ENCODE measurements around the gene NUTM1. TPM values are rescaled to one million over a fixed set of nuclear protein-coding genes. Genes with fewer than 3 reads are reported as not detected.

The NUTM1 gene
- total RNA-seq, 1 donor from 2014 or later = not detected

DNA sequence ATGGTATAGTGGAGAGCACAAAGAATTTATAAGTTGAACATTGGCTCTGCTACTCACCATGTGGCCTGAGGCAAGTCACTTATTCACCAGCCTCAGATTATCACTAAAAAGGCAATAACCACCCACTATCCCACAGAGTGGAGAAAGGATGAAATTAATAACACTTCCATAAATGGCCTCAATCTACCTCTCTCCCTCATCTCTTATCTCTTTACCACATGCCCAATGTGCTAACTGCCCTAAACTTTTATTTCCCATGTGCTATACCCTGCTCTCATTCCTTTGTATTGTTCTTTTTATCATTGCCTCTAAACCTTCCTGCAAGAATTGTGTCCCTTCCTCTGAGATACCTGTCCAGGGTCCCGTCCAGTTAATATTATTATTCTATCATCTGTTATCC lies 31.6 kb upstream of the NUTM1 start:
- DNase-seq (ENCODE audit: low spot score in 2 of 2) = no peak
- H3K27me3 ChIP-seq = no peaks in the 10 kb centered on the region
- H3K4me1 ChIP-seq = peaks cover 0 to 11% of the 10 kb centered on the region in 2 donors
- intact Hi-C loops (cut with DNase I) = no loop called here
- peaks cover 0 to 3% of the 10 kb centered on the region in 2 donors for H3K36me3 ChIP-seq
- H3K4me3 ChIP-seq = no peak overlapping the region
- TF ChIP-seq, protein P1, sequence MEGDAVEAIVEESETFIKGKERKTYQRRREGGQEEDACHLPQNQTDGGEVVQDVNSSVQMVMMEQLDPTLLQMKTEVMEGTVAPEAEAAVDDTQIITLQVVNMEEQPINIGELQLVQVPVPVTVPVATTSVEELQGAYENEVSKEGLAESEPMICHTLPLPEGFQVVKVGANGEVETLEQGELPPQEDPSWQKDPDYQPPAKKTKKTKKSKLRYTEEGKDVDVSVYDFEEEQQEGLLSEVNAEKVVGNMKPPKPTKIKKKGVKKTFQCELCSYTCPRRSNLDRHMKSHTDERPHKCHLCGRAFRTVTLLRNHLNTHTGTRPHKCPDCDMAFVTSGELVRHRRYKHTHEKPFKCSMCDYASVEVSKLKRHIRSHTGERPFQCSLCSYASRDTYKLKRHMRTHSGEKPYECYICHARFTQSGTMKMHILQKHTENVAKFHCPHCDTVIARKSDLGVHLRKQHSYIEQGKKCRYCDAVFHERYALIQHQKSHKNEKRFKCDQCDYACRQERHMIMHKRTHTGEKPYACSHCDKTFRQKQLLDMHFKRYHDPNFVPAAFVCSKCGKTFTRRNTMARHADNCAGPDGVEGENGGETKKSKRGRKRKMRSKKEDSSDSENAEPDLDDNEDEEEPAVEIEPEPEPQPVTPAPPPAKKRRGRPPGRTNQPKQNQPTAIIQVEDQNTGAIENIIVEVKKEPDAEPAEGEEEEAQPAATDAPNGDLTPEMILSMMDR (IDR thresholded peaks at IDR 0.05) = no peak
- no peak overlapping the region for H3K27ac ChIP-seq
- no peaks in the 10 kb centered on the region for H3K9me3 ChIP-seq

DNA sequence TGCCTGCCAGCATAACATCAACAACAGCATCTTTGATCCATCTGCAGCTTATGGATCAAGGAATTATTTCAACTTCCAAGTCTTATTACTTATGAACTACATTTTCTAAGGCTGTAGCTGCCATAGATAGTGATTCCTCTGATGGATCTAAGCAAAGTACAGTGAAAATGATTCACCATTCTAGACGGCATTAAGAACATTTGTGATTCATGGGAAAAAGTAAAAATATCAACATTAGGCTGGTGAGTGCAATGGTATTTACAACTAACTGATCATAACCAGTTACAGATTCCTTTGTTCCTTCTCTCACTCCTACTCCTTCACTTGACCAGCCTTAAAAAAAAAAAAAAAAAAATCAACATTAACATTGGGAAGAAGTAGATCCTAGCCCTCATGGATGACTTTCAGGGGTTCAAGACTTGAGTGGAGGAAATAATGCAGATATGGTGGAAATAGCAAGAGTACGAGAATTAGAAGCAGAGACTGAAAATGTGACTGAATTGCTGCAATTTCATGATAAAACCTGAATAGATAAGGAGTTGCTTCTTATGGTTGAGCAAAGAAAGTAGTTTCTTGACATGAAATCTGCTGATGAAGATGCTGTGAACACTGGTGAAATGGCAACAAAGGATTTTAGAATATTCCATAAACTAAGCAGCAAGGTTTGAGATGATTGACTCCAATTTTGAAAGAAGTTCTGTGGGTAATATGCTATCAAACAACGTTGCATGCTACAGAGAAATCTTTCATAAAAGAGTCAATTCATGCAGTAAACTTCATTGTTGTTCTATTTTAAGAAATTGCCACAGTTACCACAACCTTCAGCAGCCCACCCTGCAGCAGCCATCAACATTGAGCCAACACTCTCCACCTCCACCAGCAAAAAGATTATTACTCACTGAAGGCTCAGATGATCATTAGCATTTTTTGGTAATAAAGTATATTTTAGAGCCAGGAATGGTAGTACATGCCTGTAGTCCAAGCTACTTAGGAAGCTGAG lies 28.3 kb upstream of the NUTM1 start:
- H3K4me1 ChIP-seq = peaks cover 0 to 13% of the 10 kb centered on the region in 2 donors
- no peaks in the 10 kb centered on the region for H3K9me3 ChIP-seq
- TF ChIP-seq, protein P1 (IDR thresholded peaks at IDR 0.05) = no peak
- no peak for DNase-seq (ENCODE audit: low spot score in 2 of 2)
- no peak overlapping the region for H3K27ac ChIP-seq
- intact Hi-C loops (cut with DNase I) = loop anchor here (5.0 kb wide), 1 partner anchor 37 kb away; no protein-coding TSS in a partner anchor
- no peaks in the 10 kb centered on the region for H3K27me3 ChIP-seq
- H3K4me3 ChIP-seq = no peak overlapping the region
- H3K36me3 ChIP-seq = peaks cover 0 to 3% of the 10 kb centered on the region in 2 donors

DNA sequence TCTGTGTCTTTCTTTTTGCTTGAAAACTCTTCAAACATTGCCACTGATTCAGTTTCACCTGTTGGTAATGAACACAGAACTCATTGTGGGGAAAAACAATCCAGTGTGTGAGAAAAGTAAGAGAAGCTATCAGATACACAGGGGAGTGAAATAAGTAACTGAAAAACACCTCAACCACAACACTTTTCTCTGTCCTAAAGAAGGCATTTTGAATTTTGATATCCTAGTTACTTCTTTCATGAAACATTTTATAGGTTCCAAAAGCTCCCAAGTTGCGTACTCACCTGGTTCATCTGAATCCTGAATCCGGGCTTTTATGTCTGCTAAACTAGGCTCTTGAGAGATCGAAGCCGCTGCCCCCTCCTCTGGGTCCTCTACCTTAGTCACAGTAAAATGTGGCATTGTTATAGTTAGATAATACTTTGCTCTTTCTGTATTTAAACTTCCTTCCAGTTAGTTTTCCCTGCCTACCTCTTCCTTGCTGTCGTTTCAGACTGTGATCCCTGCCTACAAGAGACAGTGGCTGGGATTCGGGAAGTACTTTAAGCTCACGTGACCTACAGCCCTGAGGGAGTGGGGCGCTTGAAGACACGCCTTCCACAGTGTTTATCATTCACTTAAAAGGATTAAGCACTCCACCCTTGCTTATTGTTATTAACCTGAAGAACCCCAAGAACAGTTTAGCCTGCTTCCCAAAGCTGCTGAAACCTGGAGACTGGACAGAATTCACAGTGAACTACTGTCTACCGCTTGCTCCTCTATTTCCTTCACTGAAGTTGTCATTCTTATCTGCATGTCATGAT lies 24.6 kb upstream of the NUTM1 start:
- H3K27me3 ChIP-seq = no peaks in the 10 kb centered on the region

DNA sequence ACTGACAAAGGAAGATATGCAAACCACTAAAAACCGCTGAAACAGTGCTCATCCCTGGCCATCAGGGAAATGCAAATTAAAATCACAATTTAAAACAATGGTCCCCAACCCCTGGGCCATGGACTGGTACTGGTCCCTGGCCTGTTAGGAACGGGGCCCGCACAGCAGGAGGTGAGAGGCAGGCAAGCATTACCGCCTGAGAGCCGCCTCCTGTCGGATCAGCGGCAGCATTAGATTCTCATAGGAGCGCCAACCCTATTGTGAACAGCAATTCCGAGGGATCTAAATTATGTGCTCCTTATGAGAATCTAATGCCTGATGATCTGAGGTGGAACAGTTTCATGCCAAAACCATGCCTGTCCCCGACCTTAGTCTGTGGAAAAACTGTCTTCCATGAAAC lies 19.9 kb upstream of the NUTM1 start:
- Histone ChIP-seq H3K4me3 (no peak overlapping the region), H3K9me3 (no peaks in the 10 kb centered on the region), H3K36me3 (no peaks in the 10 kb centered on the region), H3K4me1 (peaks cover 0 to 15% of the 10 kb centered on the region in 2 donors), H3K27me3 (no peaks in the 10 kb centered on the region), H3K27ac (no peak overlapping the region)
- DNase-seq (ENCODE audit: low spot score in 2 of 2) = no peak
- TF ChIP-seq, protein P1 (IDR thresholded peaks at IDR 0.05) = no peak
- intact Hi-C loops (cut with DNase I) = no loop called here

More for the DNA sequence above, 24.6 kb upstream of the NUTM1 start:
- Histone ChIP-seq H3K4me1 (peaks cover 0 to 16% of the 10 kb centered on the region in 2 donors), H3K9me3 (no peaks in the 10 kb centered on the region), H3K4me3 (peak overlapping the region; percentile 65 to 68), H3K36me3 (peaks cover 0 to 3% of the 10 kb centered on the region in 2 donors), H3K27ac (peak overlapping the region; percentile 75 to 77)
- DNase-seq (ENCODE audit: low spot score in 2 of 2) = peak in 1 of 2 donors; percentile 80
- intact Hi-C loops (cut with DNase I) = loop anchor here (5.0 kb wide), 1 partner anchor 41 kb away; no protein-coding TSS in a partner anchor
- TF ChIP-seq, protein P1 (IDR thresholded peaks at IDR 0.05) = no peak

DNA sequence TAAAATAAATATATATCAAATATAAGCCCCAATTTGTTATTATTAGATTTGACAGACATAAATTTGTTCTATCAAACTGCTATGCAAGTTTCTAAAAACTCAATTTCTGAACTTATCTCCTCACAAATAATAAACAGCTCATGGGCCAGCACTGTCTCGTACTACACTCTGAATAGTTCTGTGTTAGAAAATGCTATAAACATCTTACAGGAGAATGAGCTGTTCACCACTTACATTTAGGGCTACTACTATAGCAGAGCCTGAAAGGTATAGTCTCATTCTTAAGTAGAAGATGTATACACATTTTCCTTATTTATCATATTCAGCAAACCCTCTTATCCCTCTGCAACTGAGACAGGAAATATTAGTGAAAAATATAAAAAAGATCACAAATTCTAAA lies 18.2 kb upstream of the NUTM1 start:
- Histone ChIP-seq H3K4me1 (peaks cover 0 to 13% of the 10 kb centered on the region in 2 donors), H3K9me3 (no peaks in the 10 kb centered on the region), H3K27me3 (no peaks in the 10 kb centered on the region), H3K4me3 (no peak overlapping the region), H3K27ac (peak overlapping the region; percentile 49 to 60), H3K36me3 (no peaks in the 10 kb centered on the region)
- intact Hi-C loops (cut with DNase I) = no loop called here
- no peak for DNase-seq (ENCODE audit: low spot score in 2 of 2)
- TF ChIP-seq, protein P1 (IDR thresholded peaks at IDR 0.05) = no peak

Measured in ascending aorta (tissue), 2 donors.